ENCODE data around the gene NCAN. TPM values are rescaled to one million over a fixed set of nuclear protein-coding genes. Genes with fewer than 3 reads are reported as not detected.

Gene NCAN
- under 0.01 TPM in 1 of 2 replicates, not detected in the other for total RNA-seq

GRCh38 chr19:19211499-19212420, at the start of gene NCAN:
TSS of gene NCAN (plus strand) at chr19:19211958. CDS start at chr19:19216954, 4,996 bp downstream.

GRCh38 chr19:19170053-19170872, 41.5 kb upstream of the NCAN start, which contains the start of gene MEF2B:
TSS of gene MEF2B (minus strand) at chr19:19170263. CDS start at chr19:19150735, 19,528 bp downstream.

GRCh38 chr19:19192078-19192882, 19.5 kb upstream of the NCAN start, which contains the start of the genes BORCS8 and RFXANK:
TSS of gene BORCS8 (minus strand) at chr19:19192152. CDS start at chr19:19192117, 35 bp downstream.
TSS of gene RFXANK (plus strand) at chr19:19192258. CDS start at chr19:19193947, 1,689 bp downstream.

GRCh38 chr19:19203012-19203856, 8.5 kb upstream of the NCAN start, which contains the start of gene NR2C2AP:
TSS of gene NR2C2AP (minus strand) at chr19:19203414. CDS start at chr19:19203060, 354 bp downstream.

Small RNAs within 50 kb of the gene (small RNA-seq; reads per million reads assigned to genes)
- not detected for gene RNU6-1028P (ENCODE audit: low replicate concordance)

Other genes starting within 250 kb of the NCAN start
- gene SUGP2, start 178.4 kb upstream of the NCAN start, total RNA-seq: 22.8 and 57.6 TPM in 2 replicates
- 38.1 and 66.6 TPM in 2 replicates for gene ARMC6, start 178.4 kb upstream of the NCAN start, total RNA-seq
- 6.1 and 7.3 TPM in 2 replicates for gene SLC25A42, start 148.0 kb upstream of the NCAN start, total RNA-seq
- gene TMEM161A, start 73.5 kb upstream of the NCAN start, total RNA-seq: 16.0 and 25.6 TPM in 2 replicates
- 0.22 TPM in 1 of 2 replicates, not detected in the other for gene MEF2B, start 41.7 kb upstream of the NCAN start, total RNA-seq
- gene BORCS8, start 19.8 kb upstream of the NCAN start, total RNA-seq: 16.6 and 22.6 TPM in 2 replicates
- gene RFXANK, start 19.7 kb upstream of the NCAN start, total RNA-seq: 59.0 and 87.5 TPM in 2 replicates
- gene NR2C2AP, start 8.5 kb upstream of the NCAN start, total RNA-seq: 2.4 and 11.6 TPM in 2 replicates
- gene TM6SF2, start 61.3 kb downstream of the NCAN start, total RNA-seq: 1.1 and 2.8 TPM in 2 replicates
- gene SUGP1, start 108.6 kb downstream of the NCAN start, total RNA-seq: 35.0 and 44.8 TPM in 2 replicates
- 46.0 and 48.8 TPM in 2 replicates for gene MAU2, start 108.9 kb downstream of the NCAN start, total RNA-seq
- 61.7 and 121 TPM in 2 replicates for gene GATAD2A, start 193.7 kb downstream of the NCAN start, total RNA-seq

Measured in placental pericyte (primary cell).